OCI-LY7 (cell line): Measurements from ENCODE around the gene MAP1LC3B. TPM values are rescaled to one million over a fixed set of nuclear protein-coding genes. Genes with fewer than 3 reads are reported as not detected.

Source experiments
- BruUV-seq: library from RNA; stranded (reverse); fragments of 400-500 nt; replicated peaks from 2 replicates; lab custom pipeline; 2021; lab: Mats Ljungman, UMichigan
- CTCF ChIA-PET: fragments of 300-600 bp; sonication (Branson Sonifier 250); formaldehyde crosslinking; loops from one replicate; lab custom pipeline; 2022; ENCODE audit warnings: antibody characterized with exemption; ENCODE audit not compliant: unreplicated experiment; lab: Charles Lee
- POLR2A ChIA-PET: fragments of 300-600 bp; sonication (Branson Sonifier 250); formaldehyde crosslinking; loops from one replicate; lab custom pipeline; 2022; ENCODE audit warnings: antibody characterized with exemption; lab: Charles Lee
- DNase-seq: peaks from one replicate; pipeline ENCODE4 v3.0.0-alpha.2; 2015; ENCODE audit warnings: low spot score
- H2AFZ ChIP-seq: fragments of 200-600 bp; sonication (generic), shearing (Covaris generic); 2 replicates; pipeline ENCODE4 v1.6.1; 2014; ENCODE audit warnings: mild to moderate bottlenecking, antibody characterized with exemption, low read length, moderate library complexity
- H3K27ac ChIP-seq: fragments of 200-600 bp; sonication (generic); 2 replicates; pipeline ENCODE4 v1.5.1; 2014; ENCODE audit warnings: mixed run types, low read depth, mild to moderate bottlenecking, moderate library complexity, low read length, inconsistent platforms; ENCODE audit not compliant: poor library complexity, severe bottlenecking
- H3K36me3 ChIP-seq: fragments of 200-600 bp; sonication (generic); 2 replicates; pipeline ENCODE4 v1.6.1; 2014; ENCODE audit warnings: mild to moderate bottlenecking, antibody characterized with exemption, low read length, moderate library complexity, mixed read lengths; ENCODE audit not compliant: insufficient read depth
- H3K4me1 ChIP-seq: fragments of 200-600 bp; sonication (generic); 2 replicates; pipeline ENCODE4 v1.5.1; 2014; ENCODE audit warnings: mild to moderate bottlenecking, low read length; ENCODE audit not compliant: insufficient read depth, poor library complexity, severe bottlenecking
- H3K4me2 ChIP-seq: fragments of 200-600 bp; sonication (generic); 2 replicates; pipeline ENCODE4 v1.6.1; 2014; ENCODE audit warnings: mild to moderate bottlenecking, low read length
- H3K4me3 ChIP-seq: fragments of 200-600 bp; sonication (generic); 2 replicates; pipeline ENCODE4 v1.5.1; 2014; ENCODE audit warnings: mild to moderate bottlenecking, low read depth, low read length; ENCODE audit not compliant: poor library complexity, severe bottlenecking
- H3K79me2 ChIP-seq: fragments of 200-600 bp; sonication (generic); 2 replicates; pipeline ENCODE4 v1.6.1; 2016; ENCODE audit warnings: low read depth, mild to moderate bottlenecking, low read length, moderate library complexity, mixed read lengths; ENCODE audit not compliant: insufficient read depth
- H3K9me2 ChIP-seq: fragments of 200-600 bp; sonication (generic); 2 replicates; pipeline ENCODE4 v1.6.1; 2016; ENCODE audit warnings: mild to moderate bottlenecking, low read length, mixed read lengths; ENCODE audit not compliant: insufficient read depth
- H3K9me3 ChIP-seq: fragments of 200-600 bp; sonication (generic); 2 replicates; pipeline ENCODE4 v1.6.1; 2014; ENCODE audit warnings: mild to moderate bottlenecking, mixed run types, low read length, mixed read lengths
- H4K20me1 ChIP-seq: fragments of 200-600 bp; sonication (generic); 2 replicates; pipeline ENCODE4 v1.6.1; 2014; ENCODE audit warnings: mild to moderate bottlenecking, antibody characterized with exemption, low read length, moderate library complexity, mixed read lengths; ENCODE audit not compliant: insufficient read depth
- CTCF ChIP-seq: fragments of 200-600 bp; sonication (generic); conservative IDR thresholded peaks from 2 replicates; pipeline ENCODE4 v1.5.1; 2014; ENCODE audit warnings: mild to moderate bottlenecking, antibody characterized with exemption, low read length, moderate library complexity, mixed read lengths
- EZH2phosphoT487 ChIP-seq: fragments of 200-600 bp; sonication (generic); IDR thresholded peaks from 2 replicates; pipeline ENCODE4 v1.6.1; 2018; ENCODE audit warnings: low read depth, borderline replicate concordance, mild to moderate bottlenecking, mixed run types, antibody characterized with exemption, low read length, moderate library complexity, mixed read lengths
- intact Hi-C: fragments of 100-400 bp; cut with micrococcal nuclease; formaldehyde crosslinking; loops from one replicate; pipeline ENCODE4 v1.10.0; 2022; ENCODE audit not compliant: unreplicated experiment
- total RNA-seq, 2 experiments: library from RNA; depleted of rRNA in 1 of 2; stranded (reverse); fragments of >200 nt in 1 of 2; shearing (Covaris generic) in 1 of 2; gene quantifications; 2 replicates each; pipeline ENCODE4 v1.2.3, GENCODE V29; 2014 to 2022

MAP1LC3B gene
- total RNA-seq, 2 experiments from 2014 or later: 15.3 to 43.8 TPM

- CTCF ChIA-PET: no interaction called here
- no peak overlapping the region for H3K4me2 ChIP-seq
- H3K9me3 ChIP-seq: no peaks in the 10 kb centered on the region
- no peak overlapping the region for H3K4me3 ChIP-seq
- no peak overlapping the region for H2AFZ ChIP-seq
- no peaks in the 10 kb centered on the region for H4K20me1 ChIP-seq
- no peaks in the 10 kb centered on the region for H3K9me2 ChIP-seq
- peaks cover 18% of the 10 kb centered on the region; the same call in 1 of the 2 replicates for H3K79me2 ChIP-seq
- H3K36me3 ChIP-seq: peaks cover 12% of the 10 kb centered on the region; the same call in 1 of the 2 replicates
- no TSS peak for BruUV-seq
- POLR2A ChIA-PET: interaction anchor here (0.7 to 1.0 kb wide), 2 partner anchors 25 to 581 kb away, joined by 3 to 4 read pairs; no protein-coding TSS in a partner anchor
- intact Hi-C loops: no loop called here
- DNase-seq: no peak
- TF ChIP-seq EZH2phosphoT487 (no peak), CTCF (no peak)
- H3K4me1 ChIP-seq: peaks cover 24% of the 10 kb centered on the region
- no peak overlapping the region for H3K27ac ChIP-seq
These were observed 22.9 kb upstream of the MAP1LC3B start for GRCh38 chr16:87369117-87369765.

- Histone ChIP-seq H3K4me1 (peaks cover 24% of the 10 kb centered on the region), H3K4me3 (no peak overlapping the region), H2AFZ (no peak overlapping the region), H3K79me2 (peaks cover 25% of the 10 kb centered on the region; the same call in 1 of the 2 replicates), H3K36me3 (peaks cover 16% of the 10 kb centered on the region; the same call in 1 of the 2 replicates), H3K9me3 (no peaks in the 10 kb centered on the region), H3K27ac (no peak overlapping the region), H3K9me2 (no peaks in the 10 kb centered on the region), H3K4me2 (no peak overlapping the region), H4K20me1 (no peaks in the 10 kb centered on the region)
- no peak for TF ChIP-seq EZH2phosphoT487
- TF ChIP-seq CTCF: no peak
- intact Hi-C loops: no loop called here
- CTCF ChIA-PET: no interaction called here
- no TSS peak for BruUV-seq
- DNase-seq: no peak
- POLR2A ChIA-PET: interaction anchor here (1.0 kb wide), 1 partner anchor 25 kb away, joined by 4 read pairs; no protein-coding TSS in a partner anchor
These were observed 22.1 kb upstream of the MAP1LC3B start for GRCh38 chr16:87369796-87370719.
